GM13976 (cell line): ENCODE measurements around the gene WWOX.

Source experiments
- DNase-seq: peaks from one replicate; pipeline ENCODE4 v3.0.0; 2012; ENCODE audit warnings: low spot score
- in situ Hi-C: fragments of 300-500 bp; cut with MboI; formaldehyde crosslinking; loops from one replicate; pipeline ENCODE4 v1.12.0; 2022; ENCODE audit warnings: low sequenced_read_pairs, mixed read lengths, inconsistent platforms; ENCODE audit not compliant: unreplicated experiment
- TF ChIP-seq, protein P1 (sequence below): IDR thresholded peaks from 2 replicates; pipeline ENCODE4 v1.5.1; 2012; ENCODE audit warnings: borderline replicate concordance, mild to moderate bottlenecking; ENCODE audit not compliant: insufficient read depth; ENCODE audit errors: extremely low read depth, missing control alignments, control extremely low read depth

WWOX gene

DNA sequence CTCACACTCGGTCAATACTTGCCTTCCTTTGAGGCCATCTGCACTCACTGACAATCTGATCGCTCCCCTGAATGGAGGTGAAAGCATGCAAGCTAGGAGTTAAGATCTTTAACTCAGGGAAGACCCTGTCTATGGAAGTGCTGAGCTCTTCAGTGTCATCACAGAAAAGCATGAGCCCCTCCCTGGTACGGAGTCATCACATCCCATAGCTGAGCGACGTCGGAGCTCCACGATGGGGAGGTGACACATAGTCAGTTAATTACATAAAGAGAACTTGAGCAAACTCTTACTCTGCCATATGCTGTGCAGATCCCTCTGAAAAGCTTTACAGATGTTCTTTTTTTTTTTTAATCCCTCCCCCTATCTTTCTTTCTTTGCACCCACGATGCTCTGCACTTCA is 463.2 kb downstream of the WWOX start:
- in situ Hi-C loops, result no loop called here
- TF ChIP-seq, protein P1, sequence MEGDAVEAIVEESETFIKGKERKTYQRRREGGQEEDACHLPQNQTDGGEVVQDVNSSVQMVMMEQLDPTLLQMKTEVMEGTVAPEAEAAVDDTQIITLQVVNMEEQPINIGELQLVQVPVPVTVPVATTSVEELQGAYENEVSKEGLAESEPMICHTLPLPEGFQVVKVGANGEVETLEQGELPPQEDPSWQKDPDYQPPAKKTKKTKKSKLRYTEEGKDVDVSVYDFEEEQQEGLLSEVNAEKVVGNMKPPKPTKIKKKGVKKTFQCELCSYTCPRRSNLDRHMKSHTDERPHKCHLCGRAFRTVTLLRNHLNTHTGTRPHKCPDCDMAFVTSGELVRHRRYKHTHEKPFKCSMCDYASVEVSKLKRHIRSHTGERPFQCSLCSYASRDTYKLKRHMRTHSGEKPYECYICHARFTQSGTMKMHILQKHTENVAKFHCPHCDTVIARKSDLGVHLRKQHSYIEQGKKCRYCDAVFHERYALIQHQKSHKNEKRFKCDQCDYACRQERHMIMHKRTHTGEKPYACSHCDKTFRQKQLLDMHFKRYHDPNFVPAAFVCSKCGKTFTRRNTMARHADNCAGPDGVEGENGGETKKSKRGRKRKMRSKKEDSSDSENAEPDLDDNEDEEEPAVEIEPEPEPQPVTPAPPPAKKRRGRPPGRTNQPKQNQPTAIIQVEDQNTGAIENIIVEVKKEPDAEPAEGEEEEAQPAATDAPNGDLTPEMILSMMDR, result no peak
- DNase-seq, result no peak

DNA sequence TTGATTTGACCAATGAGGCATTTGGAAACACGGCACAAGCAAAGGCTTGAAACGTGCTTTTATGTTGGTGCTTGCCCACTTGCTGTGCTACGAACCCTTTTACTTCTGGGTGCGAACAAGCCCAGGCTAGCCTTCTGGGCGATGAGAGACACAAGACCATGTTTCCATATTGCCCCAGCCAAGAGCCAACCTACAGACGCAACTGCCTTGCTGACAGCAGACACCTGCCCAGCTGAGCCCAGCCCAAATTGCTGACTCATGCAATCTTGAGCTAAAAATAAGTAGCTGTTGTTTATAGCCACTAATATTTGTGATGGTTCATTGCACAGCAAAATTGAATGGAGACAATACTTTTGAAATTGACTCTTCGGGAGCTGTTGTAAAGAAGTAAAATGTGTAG is 464.5 kb downstream of the WWOX start:
- DNase-seq, result no peak
- TF ChIP-seq, protein P1, result no peak
- in situ Hi-C loops, result no loop called here

DNA sequence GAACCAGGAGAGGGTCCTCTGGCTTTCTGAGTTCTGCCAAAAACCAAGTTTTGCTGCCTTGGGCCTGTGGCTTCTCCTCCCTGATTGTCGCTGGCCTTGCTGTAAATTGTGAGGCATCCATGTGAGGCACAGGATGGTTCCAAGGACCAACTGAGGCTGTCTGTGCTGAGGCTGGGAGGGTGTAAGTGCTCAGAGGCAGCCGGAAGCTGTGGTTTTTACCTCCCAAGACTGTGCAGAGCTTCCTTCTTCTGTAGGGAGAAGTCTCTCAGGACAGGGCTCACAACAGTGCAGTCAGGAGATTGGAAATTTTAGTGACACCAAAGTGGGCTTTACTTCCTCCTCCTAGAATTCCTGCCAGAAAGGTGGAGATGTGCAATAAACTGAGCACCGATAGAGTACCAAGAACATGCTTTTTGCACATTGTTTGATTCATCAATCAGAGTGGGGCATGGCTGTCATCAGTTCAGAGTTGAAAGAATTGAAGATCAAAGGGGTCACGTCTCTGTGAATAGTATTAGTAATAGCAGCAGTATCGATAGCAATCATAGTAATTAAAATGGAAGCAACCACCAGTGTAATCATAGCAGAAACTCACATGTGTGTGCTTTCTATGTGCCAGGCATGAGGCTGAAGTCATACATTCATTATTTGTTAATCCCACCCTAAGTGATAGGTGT is 467.1 kb downstream of the WWOX start:
- in situ Hi-C loops, result no loop called here
- DNase-seq, result no peak
- TF ChIP-seq, protein P1, result no peak

DNA sequence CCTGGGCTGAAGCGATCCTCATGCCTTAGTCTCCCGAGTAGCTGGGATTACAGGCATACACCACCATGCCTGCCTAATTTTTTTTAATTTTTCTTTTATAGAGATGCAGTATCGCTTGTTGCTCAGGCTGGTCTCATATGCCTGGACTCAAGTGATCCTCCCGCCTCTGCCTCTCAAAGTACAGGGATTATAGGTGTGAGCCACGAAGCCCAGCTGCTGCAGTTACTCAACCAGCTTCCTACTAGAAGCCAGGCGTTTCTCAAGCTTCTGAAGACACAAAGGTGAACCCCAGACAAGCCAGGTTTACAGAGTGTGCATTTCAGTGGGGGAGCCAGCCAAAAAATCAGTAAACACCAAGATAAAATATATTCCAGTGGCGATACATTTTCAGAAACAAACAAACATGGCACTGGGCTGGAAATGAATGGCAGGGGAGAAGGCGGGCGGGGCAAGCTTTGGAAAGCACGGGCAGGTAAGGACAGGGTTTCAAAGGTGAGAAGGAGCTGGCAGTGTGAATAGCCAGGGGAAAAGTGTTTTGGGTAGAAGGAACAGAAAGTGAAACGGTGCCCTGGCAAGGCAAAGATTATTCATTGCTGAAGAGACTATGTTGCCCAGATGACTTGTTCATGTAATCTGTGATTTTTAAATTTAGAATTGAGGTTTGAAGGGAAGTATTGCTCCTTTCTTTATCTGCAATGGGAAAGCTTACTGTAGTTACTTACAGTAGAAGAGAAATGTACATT is 471.1 kb downstream of the WWOX start:
- in situ Hi-C loops, result no loop called here
- no peak for DNase-seq
- TF ChIP-seq, protein P1, result no peak

DNA sequence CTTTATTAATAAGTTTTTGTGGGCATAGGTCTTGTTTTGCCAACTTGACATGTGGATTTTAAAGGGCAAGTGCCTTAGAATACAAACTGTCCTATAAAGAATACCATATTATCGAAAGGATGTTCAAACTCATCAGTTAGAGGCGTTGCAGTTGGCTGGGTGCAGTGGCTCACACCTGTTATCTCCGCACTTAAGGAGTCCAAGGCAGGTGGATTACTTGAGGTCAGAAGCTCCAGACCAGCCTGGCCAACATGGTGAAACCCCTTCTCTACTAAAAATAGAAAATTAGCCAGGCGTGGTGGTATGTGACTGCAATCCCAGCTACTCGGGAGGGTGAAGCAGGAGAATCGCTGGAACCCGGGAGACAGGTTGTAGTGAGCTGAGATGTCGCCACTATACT is 472.0 kb downstream of the WWOX start:
- TF ChIP-seq, protein P1, result no peak
- in situ Hi-C loops, result no loop called here
- no peak for DNase-seq

DNA sequence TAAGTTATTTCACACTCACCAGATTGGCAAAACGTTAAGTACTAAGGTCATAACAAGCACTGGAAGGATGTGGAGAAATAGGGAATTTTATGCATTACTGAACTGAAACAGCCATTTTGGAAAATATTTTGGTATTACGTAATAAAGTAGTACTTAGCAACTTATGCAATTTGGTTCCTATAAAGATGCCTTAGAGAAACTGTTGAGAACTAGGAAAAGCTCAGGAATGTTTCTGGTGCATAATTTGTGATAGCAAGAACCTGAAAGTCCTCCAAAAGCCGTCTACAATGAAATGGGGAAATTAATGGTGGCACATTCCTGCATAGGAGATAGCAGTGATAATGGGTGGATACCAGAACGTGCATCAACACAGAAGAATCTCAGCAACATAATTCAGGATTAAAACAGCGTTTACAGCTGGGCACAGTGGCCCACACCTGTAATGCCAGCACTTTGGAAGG is 472.5 kb downstream of the WWOX start:
- no peak for DNase-seq
- TF ChIP-seq, protein P1, result no peak
- in situ Hi-C loops, result no loop called here

DNA sequence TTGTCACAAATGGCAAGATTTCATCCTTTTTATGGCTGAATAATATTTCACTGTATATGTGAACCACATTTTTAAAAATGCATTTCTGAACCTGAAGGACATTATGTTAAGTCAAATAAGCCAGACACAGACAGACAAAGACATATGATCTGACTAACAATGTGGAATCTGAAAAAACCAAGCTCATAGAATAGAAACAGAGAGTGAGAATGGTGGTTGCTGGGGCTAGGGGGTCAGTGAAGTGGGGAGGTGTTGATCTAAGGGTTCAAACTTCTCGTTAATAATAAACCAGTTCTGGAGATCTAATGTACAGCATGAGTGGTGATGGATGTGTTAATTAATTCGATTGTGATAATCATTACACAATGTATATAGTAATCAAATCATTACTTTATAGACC is 475.1 kb downstream of the WWOX start:
- in situ Hi-C loops, result no loop called here
- TF ChIP-seq, protein P1, result no peak
- DNase-seq, result no peak
